Activated CD4-positive, CD25-positive, alpha-beta regulatory T cell treated with anti-CD3 and anti-CD28 coated beads, Interleukin-2, amount 50 U/mL, for 24 hours (primary cell): ENCODE measurements around the gene TMEM117.

Experiments used
- ATAC-seq, 2 donors: fragments of 150-1000 bp; cut with Tn5 transposase; one replicate each; pipeline ENCODE4 v1.10.0; 2021; ENCODE audit warnings: mild to moderate bottlenecking in 1 of 2, moderate library complexity in 1 of 2

TMEM117 gene

DNA sequence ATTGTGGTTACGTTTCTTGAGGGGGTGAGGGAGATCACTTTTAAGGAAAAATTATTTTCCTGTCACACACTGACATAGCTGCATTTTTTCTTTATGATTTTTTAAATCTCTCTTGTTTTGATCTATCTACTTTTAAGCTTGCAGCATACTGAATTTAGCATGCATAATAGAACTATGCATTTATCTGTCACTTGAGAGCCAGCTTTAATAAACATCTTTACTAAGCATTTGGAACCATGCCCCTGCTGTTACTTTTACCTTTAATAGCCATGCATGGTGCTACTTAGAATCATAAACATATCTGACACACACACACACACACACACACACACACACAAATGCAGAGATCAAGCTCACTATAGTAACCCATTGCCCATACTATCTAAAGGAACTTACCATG, 554.0 kb downstream of the TMEM117 start:
- no peak for ATAC-seq

DNA sequence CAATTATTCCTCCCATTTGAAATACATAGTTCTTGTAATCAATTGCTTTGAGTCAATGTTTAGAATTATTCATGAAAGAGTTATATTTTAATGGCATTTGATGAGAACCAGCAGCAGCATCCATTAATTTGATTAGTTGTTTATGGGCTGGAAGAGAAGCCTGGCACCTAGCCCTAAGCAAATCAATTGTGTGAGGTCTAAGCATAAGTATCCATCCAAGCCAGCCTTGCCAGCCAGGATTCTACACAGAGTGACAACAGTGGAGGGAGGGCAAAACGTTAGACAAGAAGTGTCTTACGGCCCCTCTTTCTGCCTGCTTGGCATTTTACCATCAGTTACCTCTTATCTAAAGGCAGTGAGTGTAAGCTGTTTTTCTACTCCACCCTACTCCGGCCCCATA, 561.8 kb downstream of the TMEM117 start:
- ATAC-seq = no peak

DNA sequence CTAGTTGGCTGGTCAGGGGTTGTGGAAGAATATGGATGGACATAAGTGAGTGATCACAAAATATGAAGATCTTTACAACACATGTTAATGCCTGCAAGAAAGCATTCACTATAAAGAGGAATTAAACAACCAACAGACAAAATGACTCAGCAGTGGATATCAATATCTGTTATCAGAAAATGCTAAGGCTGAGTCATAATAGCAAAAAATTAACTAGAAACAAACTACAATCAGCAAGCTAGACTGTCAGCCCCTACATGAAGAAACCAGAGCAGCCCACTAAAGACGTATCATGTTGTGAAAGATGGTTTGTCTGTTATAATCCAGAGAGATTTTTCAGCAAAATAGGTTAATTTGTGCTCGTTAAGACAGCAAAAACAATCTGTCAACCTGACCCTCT, 567.3 kb downstream of the TMEM117 start:
- ATAC-seq = no peak

DNA sequence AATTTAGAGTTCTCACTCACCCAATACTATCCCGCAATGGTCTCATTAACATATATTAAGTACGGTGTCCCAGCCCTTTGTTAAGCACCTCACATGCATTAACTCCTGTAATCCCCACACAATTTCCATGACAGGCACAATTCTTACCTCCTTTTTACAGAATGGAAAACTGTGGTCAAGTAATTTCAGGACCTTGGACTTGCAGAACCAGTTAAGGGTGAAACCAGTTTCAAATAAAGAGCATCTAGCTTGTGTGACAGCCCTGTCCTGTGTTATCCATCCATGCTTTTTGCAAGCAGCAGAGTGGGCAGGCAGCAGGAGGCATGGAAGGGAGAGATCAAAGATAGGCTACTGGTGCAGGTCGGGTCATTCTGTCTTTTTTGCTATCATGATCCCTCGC, 569.4 kb downstream of the TMEM117 start:
- no peak for ATAC-seq

DNA sequence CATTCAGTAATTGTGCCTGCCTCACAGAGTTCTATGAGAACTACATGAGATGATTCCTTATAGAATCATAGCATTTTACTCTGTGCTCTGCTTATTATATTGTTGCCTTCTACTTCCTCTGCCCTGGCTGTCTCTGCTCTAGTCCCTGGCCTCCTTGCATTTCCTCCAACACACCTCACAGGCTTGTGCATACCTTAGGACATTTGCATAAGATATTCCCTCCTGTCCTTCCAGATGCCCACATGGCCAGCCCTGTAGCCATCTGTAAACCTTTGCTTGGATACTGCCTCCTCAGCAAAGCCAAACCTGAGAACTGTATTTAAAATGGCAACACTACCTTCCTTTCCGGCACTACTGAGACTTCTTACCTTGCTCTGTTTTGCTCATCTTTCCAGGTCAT, 586.7 kb downstream of the TMEM117 start:
- ATAC-seq = no peak

DNA sequence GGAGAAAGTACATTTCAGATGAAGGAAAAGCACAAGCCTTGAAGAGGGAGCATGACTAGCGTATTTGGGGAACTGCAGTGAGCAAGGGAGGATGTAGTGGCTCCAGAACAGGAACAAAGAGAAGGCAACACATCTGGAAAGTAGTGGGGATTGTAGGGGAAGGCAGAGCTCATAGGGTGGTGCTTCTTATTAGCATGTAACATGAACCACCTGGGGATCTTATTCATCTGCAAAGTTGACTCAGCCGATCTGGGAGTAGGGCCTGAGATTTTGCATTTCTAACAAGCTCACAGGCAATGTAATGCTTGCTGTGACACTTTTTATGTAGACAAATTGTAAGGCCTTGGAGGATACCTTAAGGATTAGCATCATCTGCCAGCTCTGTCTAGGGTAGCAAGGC, 592.9 kb downstream of the TMEM117 start:
- no peak for ATAC-seq

DNA sequence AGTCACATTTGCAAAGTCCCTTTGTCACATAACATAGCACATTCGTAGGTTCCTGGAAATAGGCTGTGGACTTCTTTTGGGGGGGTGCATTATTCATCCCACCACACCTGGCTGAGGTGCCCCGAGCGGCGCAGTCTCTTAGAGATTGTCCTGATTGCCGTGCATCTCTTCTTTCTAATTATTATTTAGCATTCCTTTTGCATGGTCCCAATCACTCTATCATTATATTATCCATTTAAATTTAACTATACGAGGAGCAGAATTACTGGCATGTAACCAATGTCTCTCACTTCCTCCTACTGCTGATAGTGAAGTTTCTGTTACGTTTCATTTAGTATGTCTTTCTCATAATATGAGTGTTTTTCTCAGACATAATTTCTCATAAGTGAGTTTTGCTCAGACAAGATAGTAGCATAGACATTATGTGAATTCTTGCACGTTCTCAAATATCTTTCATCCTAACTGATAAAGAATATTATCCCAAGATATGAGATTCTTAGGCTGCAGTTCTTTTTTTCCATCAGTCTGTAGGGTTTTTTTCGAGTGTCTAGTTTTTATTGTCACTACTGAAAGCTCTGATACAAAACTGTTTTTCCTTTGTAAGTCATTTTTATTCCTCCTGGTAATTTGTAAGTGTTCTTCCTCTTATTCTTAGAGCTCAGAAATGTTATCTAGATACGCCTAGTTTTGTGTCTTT, 595.9 kb downstream of the TMEM117 start:
- ATAC-seq = no peak

DNA sequence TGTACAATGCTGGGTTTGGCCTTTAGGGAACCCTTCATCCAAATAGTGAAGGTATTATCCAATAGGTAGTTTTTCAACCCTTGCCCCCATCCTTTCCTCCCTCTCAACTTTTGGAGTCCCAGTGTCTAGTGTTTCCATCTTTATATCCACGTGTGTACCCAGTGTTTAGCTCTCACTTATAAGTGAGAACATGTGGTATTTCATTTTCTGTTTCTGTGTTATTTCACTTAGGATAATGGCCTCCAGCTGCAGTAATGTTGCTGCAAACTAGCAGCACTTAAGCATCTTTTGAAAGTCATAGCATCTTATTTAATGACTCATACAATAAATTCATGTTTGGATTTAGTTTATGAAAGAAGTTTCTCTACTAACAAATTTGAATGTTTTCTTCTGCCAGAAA, 597.8 kb downstream of the TMEM117 start:
- ATAC-seq = no peak

DNA sequence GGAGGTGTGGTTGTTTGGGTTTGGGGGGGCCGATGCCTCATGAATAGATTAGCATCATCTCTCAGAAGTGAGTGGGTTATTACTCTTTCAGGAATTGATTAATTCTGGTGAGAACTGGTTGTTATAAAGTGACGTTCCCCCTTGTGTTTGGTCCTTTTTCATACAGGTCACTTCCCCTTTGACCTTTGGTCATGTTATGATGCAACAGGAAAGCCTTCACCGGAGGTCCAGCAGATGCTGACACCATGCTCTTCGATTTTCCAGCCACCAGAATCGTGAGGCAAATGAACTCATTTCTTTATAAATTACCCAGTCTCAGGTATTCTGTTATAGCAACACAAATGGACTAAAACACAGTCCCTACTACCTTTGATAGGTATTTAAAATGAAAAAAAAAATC, 600.9 kb downstream of the TMEM117 start:
- no peak for ATAC-seq
